ENCODE results near the gene KLC1. TPM values are rescaled to one million over a fixed set of nuclear protein-coding genes. Genes with fewer than 3 reads are reported as not detected.

The KLC1 gene
- total RNA-seq, 3 donors from 2014 or later: 99.3 to 188 (median 104) TPM

- H3K36me3 ChIP-seq (ENCODE audit: low read depth): no peaks in the 10 kb centered on the region
- ATAC-seq (no peak), DNase-seq (peak in 1 of 3 donors; percentile 26)
- TF ChIP-seq CTCF (IDR thresholded peaks at IDR 0.05): no peak
- peaks cover 14% of the 10 kb centered on the region for H3K4me1 ChIP-seq (ENCODE audit: low read depth)
- intact Hi-C loops (cut with DNase I, micrococcal nuclease): no loop called here
- H3K4me3 ChIP-seq: no peak overlapping the region
- no peaks in the 10 kb centered on the region for H3K9me3 ChIP-seq
Observed at GRCh38 chr14:103700753-103701490, 71.9 kb downstream of the KLC1 start.

GRCh38 chr14:103702095-103702494 is 73.1 kb downstream of the KLC1 start:
- DNase-seq (no peak), ATAC-seq (no peak)
- no peak for TF ChIP-seq CTCF (IDR thresholded peaks at IDR 0.05)
- H3K36me3 ChIP-seq (ENCODE audit: low read depth): no peaks in the 10 kb centered on the region
- no peaks in the 10 kb centered on the region for H3K9me3 ChIP-seq
- peaks cover 10% of the 10 kb centered on the region for H3K4me1 ChIP-seq (ENCODE audit: low read depth)
- intact Hi-C loops (cut with DNase I, micrococcal nuclease): no loop called here
- no peak overlapping the region for H3K4me3 ChIP-seq

- no peak for DNase-seq
- no peak for TF ChIP-seq CTCF (IDR thresholded peaks at IDR 0.05)
- H3K36me3 ChIP-seq (ENCODE audit: low read depth): no peaks in the 10 kb centered on the region
- intact Hi-C loops (cut with DNase I, micrococcal nuclease): no loop called here
- H3K4me3 ChIP-seq: no peak overlapping the region
- H3K9me3 ChIP-seq: no peaks in the 10 kb centered on the region
- ATAC-seq: no peak
- H3K4me1 ChIP-seq (ENCODE audit: low read depth): peaks cover 10% of the 10 kb centered on the region
Observed at GRCh38 chr14:103702497-103703432, 73.8 kb downstream of the KLC1 start.

- TF ChIP-seq CTCF (IDR thresholded peaks at IDR 0.05): no peak
- no peaks in the 10 kb centered on the region for H3K9me3 ChIP-seq
- H3K4me1 ChIP-seq (ENCODE audit: low read depth): peaks cover 1% of the 10 kb centered on the region
- intact Hi-C loops (cut with DNase I, micrococcal nuclease): no loop called here
- no peaks in the 10 kb centered on the region for H3K36me3 ChIP-seq (ENCODE audit: low read depth)
- ATAC-seq: no peak
- no peak overlapping the region for H3K4me3 ChIP-seq
- peak in 1 of 3 donors; percentile 13 for DNase-seq
Observed at GRCh38 chr14:103703433-103704385, 74.7 kb downstream of the KLC1 start.

- H3K4me3 ChIP-seq: no peak overlapping the region
- intact Hi-C loops (cut with DNase I, micrococcal nuclease): no loop called here
- DNase-seq (no peak), ATAC-seq (no peak)
- peaks cover under 1% of the 10 kb centered on the region for H3K4me1 ChIP-seq (ENCODE audit: low read depth)
- H3K9me3 ChIP-seq: no peaks in the 10 kb centered on the region
- H3K36me3 ChIP-seq (ENCODE audit: low read depth): no peaks in the 10 kb centered on the region
- no peak for TF ChIP-seq CTCF (IDR thresholded peaks at IDR 0.05)
Observed at GRCh38 chr14:103704708-103705107, 75.7 kb downstream of the KLC1 start.

Measured in mucosa of descending colon (tissue), 3 donors.